CD1c-positive myeloid dendritic cell (primary cell): ENCODE measurements around the gene LPAR4.
"Not testable (repeated sequence)": the region's sequence is repeated elsewhere in the genome, so short reads cannot be mapped to it uniquely, and the experiment has no call there.

Experiments
- DNase-seq: peaks from one replicate; pipeline ENCODE4 v3.0.0-alpha.2; 2016; ENCODE audit errors: extremely low spot score

The LPAR4 gene, protein sequence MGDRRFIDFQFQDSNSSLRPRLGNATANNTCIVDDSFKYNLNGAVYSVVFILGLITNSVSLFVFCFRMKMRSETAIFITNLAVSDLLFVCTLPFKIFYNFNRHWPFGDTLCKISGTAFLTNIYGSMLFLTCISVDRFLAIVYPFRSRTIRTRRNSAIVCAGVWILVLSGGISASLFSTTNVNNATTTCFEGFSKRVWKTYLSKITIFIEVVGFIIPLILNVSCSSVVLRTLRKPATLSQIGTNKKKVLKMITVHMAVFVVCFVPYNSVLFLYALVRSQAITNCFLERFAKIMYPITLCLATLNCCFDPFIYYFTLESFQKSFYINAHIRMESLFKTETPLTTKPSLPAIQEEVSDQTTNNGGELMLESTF

DNA sequence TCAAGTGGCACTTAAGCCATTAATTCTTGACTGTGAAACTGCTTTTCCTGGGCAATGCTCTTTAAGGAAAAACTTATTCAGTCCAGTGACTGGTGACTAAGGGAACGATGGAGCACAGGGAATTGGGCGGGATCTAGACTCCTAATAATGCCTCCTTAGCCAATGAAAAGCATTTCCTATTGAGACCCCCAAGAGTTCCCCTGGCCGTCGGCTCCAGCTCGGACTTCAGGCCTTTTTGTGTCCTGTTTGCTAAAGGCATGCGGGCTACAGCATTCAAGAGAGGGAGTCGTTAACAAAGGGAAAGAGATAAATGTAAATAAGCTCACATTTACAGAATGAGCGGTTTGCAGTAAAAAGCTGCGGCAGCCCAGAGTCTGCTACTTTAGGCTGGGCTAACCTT is at the start of gene LPAR4:
TSS of gene LPAR4 (plus strand) at position 232 of the 400 bp plus-strand sequence. CDS start 7,150 bp downstream, outside the sequence.
- DNase-seq: no peak

DNA sequence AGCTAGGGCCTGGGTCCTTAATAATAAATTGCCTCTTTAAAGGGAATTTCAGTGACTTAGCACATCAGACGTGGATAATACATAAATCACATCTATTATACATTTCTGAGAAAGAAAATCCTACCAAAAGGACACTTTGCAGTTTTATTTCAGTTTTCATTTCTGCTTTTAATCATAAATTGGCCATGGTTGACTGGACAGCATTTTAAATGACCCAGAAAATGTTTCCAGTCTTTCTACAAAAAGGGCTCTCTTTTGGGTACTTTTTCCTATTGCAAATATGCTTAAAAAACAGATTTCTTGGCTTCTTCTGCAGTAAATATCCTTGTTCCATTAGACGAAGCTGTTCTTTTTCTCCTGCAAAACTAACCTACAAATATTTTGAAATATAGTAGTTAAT is 41.4 kb upstream of the LPAR4 start:
- no peak for DNase-seq

DNA sequence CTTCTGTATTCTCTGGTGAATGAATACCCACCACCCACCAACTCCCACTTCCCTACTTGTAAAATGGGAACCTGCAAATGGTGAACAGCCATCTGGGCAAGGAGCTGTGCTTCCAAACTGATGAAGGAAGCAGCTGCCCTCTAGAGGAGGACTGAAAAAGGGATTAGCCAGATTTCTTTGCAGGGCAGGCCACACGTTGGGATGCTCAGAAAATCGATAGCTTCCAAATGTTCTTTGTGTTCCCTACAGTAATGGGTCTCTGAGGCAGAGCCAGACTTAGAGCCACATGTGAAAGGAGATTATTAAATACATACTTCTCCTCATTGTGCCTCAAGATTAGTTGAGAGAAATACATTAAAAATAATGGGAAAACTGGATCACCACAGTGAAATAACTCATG is 39.3 kb upstream of the LPAR4 start:
- DNase-seq: peak; percentile 69

DNA sequence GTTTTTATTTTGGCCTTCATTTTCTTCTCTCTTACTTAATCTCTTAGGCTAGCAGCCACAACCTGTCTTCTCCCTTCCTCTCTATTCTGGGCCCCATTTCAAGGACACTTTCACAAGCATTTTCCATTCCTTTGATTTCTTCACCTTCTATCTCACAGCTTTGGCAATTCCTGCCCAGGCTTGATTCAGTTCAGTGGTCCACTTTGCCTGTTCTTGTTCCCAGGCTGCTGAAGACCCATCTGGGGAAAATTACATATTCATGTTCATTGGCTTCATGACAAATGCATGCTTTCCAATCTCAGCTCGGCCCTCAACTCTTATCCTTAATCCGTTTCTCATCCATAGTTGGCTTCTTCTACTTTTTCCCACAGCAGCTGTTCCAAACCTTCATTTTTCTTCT is 38.7 kb upstream of the LPAR4 start:
- no peak for DNase-seq

DNA sequence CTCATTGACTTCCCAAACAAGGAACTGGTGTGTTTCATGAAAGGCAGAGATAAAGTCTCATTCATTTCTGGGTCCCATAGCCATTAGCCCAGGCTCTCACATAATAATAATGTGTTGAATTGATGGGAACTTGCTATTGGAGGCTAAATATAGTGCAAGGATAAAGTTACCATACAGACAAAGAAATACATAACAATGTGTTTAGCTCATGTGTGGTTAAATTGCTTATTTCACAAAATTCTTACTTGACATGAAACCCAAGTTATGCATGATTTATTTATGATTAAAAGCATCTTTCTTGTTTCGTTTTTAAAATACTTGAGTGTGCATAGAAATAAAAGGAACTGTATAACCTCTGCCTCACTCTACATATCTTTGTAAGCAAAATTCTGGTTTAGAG is 37.3 kb upstream of the LPAR4 start:
- DNase-seq: no peak

DNA sequence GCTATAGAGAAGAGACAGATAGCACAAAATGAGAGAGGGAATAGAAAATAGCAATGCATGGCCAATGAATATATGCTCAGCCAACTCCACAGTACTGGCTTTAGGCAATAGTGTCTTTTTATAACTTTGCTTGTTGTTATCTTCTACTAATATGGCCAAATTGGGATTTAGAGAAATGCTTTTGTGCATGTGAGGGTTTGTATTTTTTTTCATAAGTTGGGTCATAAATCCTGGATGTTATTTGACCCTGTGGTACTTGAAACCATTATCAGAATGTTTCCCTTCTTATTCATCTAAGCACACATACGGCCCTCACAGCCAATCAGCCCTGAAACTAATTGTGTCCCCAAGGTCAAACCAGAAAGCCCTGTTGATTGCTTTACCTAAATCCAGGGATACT is 35.2 kb upstream of the LPAR4 start:
- DNase-seq: no peak

DNA sequence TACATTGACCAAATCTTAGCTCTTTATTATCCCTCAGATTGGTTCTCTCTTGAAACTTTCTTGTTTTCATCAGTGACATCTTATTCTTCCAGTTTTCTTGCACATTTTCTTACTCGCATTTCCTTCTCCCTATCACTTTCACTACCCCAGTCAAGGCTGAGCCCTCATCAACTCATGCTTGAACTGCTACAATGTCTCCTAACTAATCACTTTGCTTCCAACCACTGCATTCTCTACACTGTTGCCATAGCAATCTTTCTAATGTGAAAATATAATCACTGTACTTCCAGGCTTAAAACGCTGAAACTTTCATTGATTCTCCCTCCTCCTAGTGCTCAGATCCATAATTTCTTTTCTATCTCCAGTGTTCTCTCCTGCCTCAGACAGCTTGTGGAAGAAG is 22.2 kb upstream of the LPAR4 start:
- no peak for DNase-seq

DNA sequence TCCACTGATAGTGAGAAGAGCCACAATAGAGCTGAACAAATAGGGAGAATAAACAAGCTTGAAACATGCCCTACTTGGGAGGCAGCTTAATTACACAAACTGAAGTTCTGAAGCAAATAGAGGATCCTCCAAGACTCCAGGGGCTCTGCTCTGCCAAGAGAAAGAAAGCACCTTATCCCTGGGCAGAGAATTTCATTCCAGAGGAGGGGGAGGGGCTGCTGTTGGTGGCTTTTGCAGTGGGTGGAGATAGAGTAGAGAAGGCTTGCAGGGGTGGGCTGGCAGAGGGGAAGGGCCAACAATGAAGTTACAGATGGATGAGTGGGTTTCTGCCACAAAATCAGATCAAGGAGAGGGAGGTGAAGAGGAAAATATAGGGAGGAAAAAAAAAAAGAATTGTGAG is 1.0 kb upstream of the LPAR4 start:
- DNase-seq: no peak

DNA sequence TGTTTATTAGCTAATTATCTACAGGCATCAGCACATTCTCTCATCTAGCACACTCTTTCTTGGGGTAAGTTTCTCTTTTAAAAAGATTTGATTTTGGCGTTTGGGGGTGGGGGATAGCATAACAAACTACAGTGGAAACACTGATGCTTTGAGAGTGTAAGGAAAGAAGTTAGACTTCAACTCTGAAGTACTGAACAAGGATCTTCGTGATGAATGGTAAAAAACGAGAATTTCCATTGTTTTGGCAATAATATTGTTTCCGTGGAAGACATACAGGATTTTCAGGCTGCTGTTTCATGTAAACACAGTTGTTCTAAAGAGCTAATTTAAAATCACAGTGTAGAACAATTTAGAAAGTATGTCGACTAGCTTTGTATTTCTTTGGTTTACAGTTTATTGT is 451 bp downstream of the LPAR4 start:
- no peak for DNase-seq

DNA sequence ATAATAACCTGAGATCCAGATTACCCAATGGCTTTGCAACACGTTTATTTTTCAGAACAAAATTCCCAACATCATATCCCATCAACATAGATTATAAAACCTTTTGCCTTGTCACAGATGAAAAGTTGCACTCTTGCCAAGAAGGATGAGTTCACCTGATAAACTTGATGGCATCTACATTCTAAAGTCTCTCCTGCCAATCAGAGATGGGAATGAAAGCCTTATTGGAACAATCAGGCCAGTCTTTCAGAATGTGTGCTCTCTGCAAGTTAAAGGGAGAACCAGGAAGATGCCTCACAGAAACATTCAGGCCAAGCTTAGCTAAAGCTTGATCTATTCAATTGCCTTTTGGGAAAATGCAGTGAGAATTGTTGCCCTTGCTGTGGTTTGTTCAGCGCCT is 1.3 kb downstream of the LPAR4 start:
- no peak for DNase-seq

DNA sequence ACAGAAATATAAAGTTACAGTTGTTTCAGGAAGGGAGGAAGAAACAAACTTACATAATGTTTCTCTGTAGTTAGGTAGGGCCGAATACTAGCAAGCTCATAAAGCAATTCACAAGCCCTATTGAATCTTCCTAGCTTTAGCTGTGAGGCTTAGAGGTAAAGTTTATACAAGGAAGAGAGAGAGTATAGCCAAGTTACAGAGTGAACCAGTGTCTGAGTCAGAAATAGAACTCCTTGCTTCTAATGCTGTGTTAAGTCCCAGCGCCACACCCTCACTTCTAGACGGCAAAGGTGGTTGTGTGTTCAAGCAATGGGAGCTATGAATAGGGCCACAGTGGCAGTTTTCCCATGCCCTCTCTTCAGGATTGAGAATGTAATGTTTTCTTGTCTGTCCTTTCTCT is 6.1 kb downstream of the LPAR4 start:
- DNase-seq: no peak

DNA sequence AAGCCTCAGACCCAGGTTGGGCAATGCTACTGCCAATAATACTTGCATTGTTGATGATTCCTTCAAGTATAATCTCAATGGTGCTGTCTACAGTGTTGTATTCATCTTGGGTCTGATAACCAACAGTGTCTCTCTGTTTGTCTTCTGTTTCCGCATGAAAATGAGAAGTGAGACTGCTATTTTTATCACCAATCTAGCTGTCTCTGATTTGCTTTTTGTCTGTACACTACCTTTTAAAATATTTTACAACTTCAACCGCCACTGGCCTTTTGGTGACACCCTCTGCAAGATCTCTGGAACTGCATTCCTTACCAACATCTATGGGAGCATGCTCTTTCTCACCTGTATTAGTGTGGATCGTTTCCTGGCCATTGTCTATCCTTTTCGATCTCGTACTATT is 7.4 kb downstream of the LPAR4 start:
- peak; percentile 1 for DNase-seq

DNA sequence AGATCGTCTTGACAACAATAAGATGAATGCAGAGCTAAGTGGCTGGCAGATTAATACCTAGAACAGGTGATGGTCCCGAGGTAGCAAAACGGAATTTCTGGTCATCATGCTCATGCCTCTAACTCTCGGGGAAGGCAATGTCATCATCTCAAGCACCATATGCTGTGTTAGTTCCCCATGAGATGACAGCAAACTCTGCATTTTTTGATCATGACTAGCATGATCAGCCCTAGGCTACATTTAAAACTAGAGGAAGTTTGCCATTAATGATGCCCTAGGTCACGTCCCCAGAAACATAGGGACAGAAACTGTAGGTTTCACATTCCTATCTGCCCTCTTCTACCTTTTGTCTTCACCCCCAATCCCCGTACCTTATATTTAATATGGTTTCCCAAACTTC is 11.6 kb downstream of the LPAR4 start:
- DNase-seq: no peak

DNA sequence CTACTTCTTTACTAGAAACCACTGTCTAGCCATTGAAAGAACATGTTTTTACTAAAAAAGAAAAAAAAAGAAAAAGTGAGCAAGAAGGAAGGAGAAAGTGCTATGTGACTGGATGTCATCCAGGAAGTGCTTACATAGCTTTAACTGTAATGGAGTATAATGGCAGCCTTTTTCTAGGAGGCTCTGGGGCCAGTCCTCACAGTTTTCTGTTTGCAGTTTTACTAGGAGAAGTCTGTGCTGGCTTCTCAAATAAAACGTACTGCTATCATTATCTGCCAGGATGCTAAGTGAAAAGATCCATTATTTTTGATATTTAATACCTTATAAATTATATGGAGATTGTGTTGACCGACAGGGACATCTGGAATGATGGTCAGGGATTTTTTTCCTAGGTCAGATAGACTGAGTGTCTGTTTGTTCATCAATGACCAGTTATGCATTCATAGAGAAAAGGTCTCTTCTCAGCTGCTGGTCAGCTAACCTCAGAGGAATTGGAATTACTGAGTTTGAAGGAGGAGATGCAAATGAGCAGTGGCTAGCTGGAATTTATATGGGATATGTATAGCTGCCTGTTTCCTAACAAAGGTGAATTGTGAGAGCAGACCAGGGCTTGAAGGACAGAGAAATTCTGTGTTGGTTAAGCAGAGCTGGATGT is 21.7 kb downstream of the LPAR4 start:
- DNase-seq: no peak

DNA sequence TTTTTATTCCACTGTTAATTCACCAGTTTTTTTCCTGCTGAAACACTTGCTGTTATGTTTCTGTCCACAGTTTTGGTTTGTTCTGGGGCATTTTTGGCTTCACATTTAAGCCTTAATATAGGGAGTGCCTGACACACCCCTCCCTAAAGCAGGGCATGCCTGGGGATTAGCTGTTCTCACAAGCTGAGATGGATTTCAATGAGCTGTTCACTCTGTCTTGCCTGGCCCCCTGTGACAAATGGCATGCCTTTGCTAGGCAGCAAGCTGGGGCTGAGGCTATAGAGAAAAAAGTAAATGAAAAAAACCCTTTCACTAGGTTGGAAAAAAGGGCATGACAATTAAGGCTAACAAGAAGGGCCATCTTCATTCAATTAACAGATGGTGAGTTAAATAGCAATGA is 22.4 kb downstream of the LPAR4 start:
- DNase-seq: no peak

DNA sequence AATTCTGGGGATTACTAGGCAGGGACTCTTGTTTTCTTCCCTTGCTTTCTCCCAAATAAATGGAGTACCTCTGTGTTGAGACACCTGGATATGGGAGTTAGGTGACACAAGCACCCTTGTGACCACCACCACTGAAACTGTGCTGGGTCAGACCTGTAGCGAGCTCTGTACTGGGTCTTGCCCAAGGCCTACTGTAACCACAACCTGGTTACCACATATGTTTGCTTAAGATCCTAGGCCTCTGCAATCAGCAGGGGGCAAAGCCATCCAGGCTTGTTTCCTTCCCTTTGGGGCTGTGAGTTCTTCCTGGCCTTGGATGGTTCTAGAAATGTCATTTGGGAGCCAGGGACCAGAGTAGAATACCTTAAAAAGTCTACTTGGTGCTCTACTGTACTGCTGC is 49.4 kb downstream of the LPAR4 start:
- DNase-seq: no peak

DNA sequence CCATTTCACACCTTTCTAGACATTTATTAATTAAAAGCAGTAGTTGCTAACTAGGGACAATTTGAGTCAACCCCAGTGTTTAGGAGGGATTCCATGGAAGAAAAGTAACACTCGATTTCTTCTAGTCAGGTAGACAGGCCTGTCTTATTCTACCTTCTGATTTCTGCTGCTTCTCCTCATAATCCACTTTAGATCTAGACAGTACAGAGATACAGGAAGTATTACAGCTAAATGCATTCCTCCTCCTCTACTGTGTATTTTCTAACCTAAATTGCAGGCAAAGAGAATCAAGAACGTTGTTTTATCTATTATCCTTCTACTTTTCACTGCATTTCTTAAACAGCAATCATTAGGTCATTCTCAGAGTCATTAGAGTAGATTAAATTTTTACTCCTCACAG is 52.6 kb downstream of the LPAR4 start:
- no peak for DNase-seq

DNA sequence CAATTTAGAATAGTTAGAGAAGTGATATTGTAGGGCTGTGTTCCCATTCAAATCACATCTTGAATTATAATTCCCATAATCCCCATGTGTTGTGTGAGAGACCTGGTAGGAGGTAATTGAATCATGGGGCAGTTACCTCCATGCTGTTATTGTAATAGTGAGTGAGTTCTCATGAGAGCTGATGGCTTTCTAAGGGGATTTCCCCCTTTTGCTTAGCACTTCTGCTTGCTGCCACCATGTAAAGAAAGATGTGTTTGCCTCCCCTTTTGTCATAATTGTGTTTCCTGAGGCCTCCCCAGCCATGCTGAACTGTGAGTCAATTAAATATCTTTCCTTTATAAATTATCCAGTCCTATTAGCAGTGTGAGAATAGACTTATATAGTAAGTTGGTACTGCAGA is 53.2 kb downstream of the LPAR4 start:
- DNase-seq: no peak

DNA sequence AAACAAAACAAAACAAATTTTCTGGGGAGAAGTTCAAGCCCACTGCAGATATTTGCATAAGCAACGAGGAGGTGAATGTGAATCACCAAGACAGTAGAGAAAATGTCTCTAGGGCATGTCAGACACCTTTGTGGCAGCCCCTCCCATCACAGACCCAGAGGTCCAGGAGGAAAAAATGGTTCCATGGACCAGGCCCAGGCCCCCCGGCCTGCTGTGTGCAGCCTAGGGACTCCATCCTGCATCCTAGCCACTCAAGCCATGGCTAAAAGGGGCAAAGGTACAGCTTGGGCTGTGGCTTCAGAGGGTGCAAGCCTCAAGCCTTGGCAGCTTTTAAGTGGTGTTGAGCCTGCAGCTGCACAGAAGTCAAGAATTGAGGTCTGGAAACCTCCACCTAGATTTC is 54.0 kb downstream of the LPAR4 start:
- DNase-seq: no peak

DNA sequence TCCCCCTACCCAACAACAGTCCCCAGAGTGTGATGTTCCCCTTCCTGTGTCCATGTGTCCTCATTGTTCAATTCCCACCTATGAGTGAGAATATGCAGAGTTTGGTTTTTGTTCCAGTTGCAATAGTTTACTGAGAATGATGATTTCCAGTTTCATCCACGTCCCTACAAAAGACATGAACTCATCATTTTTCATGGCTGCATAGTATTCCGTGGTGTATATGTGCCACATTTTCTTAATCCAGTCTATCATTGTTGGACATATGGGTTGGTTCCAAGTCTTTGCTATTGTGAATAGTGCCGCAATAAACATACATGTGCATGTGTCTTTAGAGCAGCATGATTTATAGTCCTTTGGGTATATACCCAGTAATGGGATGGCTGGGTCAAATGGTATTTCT is 55.0 kb downstream of the LPAR4 start:
- not testable (repeated sequence) for DNase-seq
